Suprapubic skin (tissue), 3 donors: ENCODE measurements around the gene SPP1.

ENCODE experiments used
- POLR2AphosphoS5 ChIP-seq, 3 donors: sonication (generic); formaldehyde crosslinking; IDR thresholded peaks; one replicate each; pipeline ENCODE4 v1.6.1; 2017; ENCODE audit warnings: antibody characterized with exemption in 3 of 3
- TF ChIP-seq, protein P1 (sequence below), 2 donors: fragments of 200-600 bp in 1 of 2; fragments of 450-650 bp in 1 of 2; sonication (generic) in 1 of 2; IDR thresholded peaks; one replicate each; pipeline ENCODE4 v1.5.1; 2016 to 2019; ENCODE audit warnings: antibody characterized with exemption in 2 of 2, mild to moderate bottlenecking in 1 of 2, moderate library complexity in 1 of 2

DNA sequence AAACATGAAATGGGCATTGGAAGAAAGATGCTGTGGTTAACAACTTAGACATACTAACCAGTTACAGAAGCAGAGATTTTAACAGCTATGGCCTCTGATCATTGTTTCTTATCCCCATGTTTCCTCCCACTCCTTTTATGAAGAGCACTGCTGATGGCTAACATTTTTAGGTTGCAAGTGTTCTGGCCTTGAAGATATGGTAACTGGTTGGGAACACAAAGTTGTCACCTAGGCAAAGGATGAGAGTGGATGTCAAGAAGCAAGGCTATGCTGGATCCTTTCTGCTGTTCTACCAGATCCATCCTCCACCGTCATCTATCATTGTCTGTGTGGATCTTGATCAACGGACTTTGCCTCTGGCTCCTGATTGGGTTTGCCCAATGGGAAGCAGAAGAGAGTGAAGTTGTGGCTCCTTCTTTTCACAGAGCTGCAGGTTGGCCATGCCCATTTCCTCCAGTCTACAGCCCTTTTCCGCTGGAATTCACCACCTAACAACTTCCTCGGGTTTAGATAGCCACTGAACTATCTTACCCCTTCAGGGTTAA lies 48.9 kb upstream of the SPP1 start:
- TF ChIP-seq, protein P1, sequence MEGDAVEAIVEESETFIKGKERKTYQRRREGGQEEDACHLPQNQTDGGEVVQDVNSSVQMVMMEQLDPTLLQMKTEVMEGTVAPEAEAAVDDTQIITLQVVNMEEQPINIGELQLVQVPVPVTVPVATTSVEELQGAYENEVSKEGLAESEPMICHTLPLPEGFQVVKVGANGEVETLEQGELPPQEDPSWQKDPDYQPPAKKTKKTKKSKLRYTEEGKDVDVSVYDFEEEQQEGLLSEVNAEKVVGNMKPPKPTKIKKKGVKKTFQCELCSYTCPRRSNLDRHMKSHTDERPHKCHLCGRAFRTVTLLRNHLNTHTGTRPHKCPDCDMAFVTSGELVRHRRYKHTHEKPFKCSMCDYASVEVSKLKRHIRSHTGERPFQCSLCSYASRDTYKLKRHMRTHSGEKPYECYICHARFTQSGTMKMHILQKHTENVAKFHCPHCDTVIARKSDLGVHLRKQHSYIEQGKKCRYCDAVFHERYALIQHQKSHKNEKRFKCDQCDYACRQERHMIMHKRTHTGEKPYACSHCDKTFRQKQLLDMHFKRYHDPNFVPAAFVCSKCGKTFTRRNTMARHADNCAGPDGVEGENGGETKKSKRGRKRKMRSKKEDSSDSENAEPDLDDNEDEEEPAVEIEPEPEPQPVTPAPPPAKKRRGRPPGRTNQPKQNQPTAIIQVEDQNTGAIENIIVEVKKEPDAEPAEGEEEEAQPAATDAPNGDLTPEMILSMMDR (IDR thresholded peaks at IDR 0.05) = no peak
- TF ChIP-seq POLR2AphosphoS5 (IDR thresholded peaks at IDR 0.05) = no peak
